Loucy (cell line): Measurements from ENCODE around the gene ADH5.

ENCODE experiments used
- EZH2phosphoT487 ChIP-seq: fragments of 200-600 bp; IDR thresholded peaks from 2 replicates; pipeline ENCODE4 v1.6.1; 2018; ENCODE audit warnings: antibody characterized with exemption, mild to moderate bottlenecking, moderate library complexity, borderline replicate concordance
- TF ChIP-seq, protein P1 (sequence below): fragments of 200-600 bp; sonication (generic); conservative IDR thresholded peaks from 2 replicates; pipeline ENCODE4 v1.5.1; 2014; ENCODE audit warnings: mild to moderate bottlenecking, antibody characterized with exemption, low read length

DNA sequence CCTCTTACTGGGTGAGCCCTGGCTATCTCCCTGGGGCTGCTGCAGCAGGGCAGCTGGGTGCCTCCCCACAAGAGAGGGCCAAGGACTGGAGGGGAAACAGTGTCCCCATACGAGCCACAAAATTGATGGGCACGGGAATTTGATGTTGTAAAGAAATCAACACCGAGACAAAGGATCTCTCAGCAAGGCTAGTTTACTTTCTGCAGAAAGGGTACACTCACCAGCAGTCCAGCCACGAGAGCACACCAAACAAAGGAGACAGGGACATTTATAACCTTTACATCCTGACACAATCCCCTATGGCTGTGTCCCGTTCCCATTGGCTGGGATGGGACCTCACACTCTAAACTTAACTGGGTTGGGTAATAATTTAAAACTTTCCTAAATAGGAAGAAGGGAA lies 67.2 kb downstream of the ADH5 start:
- TF ChIP-seq, protein P1, sequence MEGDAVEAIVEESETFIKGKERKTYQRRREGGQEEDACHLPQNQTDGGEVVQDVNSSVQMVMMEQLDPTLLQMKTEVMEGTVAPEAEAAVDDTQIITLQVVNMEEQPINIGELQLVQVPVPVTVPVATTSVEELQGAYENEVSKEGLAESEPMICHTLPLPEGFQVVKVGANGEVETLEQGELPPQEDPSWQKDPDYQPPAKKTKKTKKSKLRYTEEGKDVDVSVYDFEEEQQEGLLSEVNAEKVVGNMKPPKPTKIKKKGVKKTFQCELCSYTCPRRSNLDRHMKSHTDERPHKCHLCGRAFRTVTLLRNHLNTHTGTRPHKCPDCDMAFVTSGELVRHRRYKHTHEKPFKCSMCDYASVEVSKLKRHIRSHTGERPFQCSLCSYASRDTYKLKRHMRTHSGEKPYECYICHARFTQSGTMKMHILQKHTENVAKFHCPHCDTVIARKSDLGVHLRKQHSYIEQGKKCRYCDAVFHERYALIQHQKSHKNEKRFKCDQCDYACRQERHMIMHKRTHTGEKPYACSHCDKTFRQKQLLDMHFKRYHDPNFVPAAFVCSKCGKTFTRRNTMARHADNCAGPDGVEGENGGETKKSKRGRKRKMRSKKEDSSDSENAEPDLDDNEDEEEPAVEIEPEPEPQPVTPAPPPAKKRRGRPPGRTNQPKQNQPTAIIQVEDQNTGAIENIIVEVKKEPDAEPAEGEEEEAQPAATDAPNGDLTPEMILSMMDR = no peak
- no peak for TF ChIP-seq EZH2phosphoT487
